Activated T-cell treated with anti-CD3 and anti-CD28 coated beads, Interleukin-2, amount 50 U/mL, for 48 hours (primary cell): Measurements from ENCODE around the gene GATA1.

Experiments
- DNase-seq, 2 experiments: peaks; one replicate each; pipeline ENCODE4 v3.0.0-alpha.2; 2020

The GATA1 gene

GRCh38 chrX:48785540-48786214 lies 713 bp upstream of the GATA1 start:
- no peak for DNase-seq

GRCh38 chrX:48786825-48787504 lies 575 bp downstream of the GATA1 start:
- DNase-seq: no peak

GRCh38 chrX:48787505-48788443 lies 1.4 kb downstream of the GATA1 start:
- DNase-seq: no peak

GRCh38 chrX:48789366-48790220 lies 3.2 kb downstream of the GATA1 start:
- DNase-seq: no peak

- no peak for DNase-seq
Measured at GRCh38 chrX:48790477-48790876, 4.1 kb downstream of the GATA1 start.

GRCh38 chrX:48791063-48791820 lies 4.9 kb downstream of the GATA1 start:
- no peak for DNase-seq

GRCh38 chrX:48792219-48792618 lies 5.8 kb downstream of the GATA1 start:
- DNase-seq: no peak

- no peak for DNase-seq
Measured at GRCh38 chrX:48793935-48794334, 7.5 kb downstream of the GATA1 start.

- DNase-seq: no peak
Measured at GRCh38 chrX:48794340-48794910, 8.0 kb downstream of the GATA1 start.

GRCh38 chrX:48794911-48795515 lies 8.6 kb downstream of the GATA1 start:
- no peak for DNase-seq

GRCh38 chrX:48798318-48798717 lies 11.9 kb downstream of the GATA1 start:
- no peak for DNase-seq

- no peak for DNase-seq
Measured at GRCh38 chrX:48800574-48801279, 14.3 kb downstream of the GATA1 start.

- peak; percentile 93 to 95 for DNase-seq
Measured at GRCh38 chrX:48801280-48802088, 15.1 kb downstream of the GATA1 start, which contains the start of gene HDAC6. HDAC6 (plus strand) TSS chrX:48802067; CDS start chrX:48802693, 626 bp downstream.

GRCh38 chrX:48802089-48802904 lies 15.9 kb downstream of the GATA1 start:
- DNase-seq: peak; percentile 85

- DNase-seq: no peak
Measured at GRCh38 chrX:48802905-48803200, 16.5 kb downstream of the GATA1 start.

- no peak for DNase-seq
Measured at GRCh38 chrX:48806081-48806480, 19.7 kb downstream of the GATA1 start.

GRCh38 chrX:48813644-48814043 lies 27.3 kb downstream of the GATA1 start:
- no peak for DNase-seq

GRCh38 chrX:48814722-48815121 lies 28.3 kb downstream of the GATA1 start:
- no peak for DNase-seq

- no peak for DNase-seq
Measured at GRCh38 chrX:48815266-48815665, 28.9 kb downstream of the GATA1 start.
